ENCODE results near the gene CYB561D1.
A peak's percentile ranks its signal among the peaks of the same experiment; 100 is the strongest.

Gene CYB561D1

GRCh38 chr1:109542657-109543056, 48.8 kb downstream of the CYB561D1 start:
- Histone ChIP-seq H3K27ac (no peak overlapping the region), H3K4me3 (no peak overlapping the region)

GRCh38 chr1:109543283-109543987, 49.5 kb downstream of the CYB561D1 start:
- no peak overlapping the region for H3K4me3 ChIP-seq

DNA sequence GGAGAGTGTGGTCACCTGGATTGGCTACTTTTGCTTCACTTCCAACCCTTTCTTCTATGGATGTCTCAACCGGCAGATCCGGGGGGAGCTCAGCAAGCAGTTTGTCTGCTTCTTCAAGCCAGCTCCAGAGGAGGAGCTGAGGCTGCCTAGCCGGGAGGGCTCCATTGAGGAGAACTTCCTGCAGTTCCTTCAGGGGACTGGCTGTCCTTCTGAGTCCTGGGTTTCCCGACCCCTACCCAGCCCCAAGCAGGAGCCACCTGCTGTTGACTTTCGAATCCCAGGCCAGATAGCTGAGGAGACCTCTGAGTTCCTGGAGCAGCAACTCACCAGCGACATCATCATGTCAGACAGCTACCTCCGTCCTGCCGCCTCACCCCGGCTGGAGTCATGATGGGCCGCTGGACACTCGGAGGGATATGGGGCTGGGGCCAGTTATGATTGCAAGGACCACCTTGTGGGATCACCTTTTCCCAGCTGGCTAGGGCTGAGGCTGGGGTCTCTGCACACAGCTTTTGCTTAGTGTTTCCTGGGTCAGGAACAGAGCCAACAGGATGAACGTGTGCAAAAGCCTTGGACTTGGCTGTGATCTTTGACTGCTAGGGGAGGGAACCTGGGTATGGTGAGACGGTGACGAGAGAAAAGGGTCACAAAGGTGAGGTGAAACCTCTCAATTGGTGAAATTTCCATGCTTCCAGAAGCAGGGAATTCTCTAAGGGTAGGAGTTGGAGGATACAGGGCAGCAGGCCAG, 50.3 kb downstream of the CYB561D1 start:
- Histone ChIP-seq H3K27ac (no peak overlapping the region), H3K4me3 (no peak overlapping the region)

More at GRCh38 chr1:109543283-109543987, 49.5 kb downstream of the CYB561D1 start:
- H3K27ac ChIP-seq, result no peak overlapping the region

- Histone ChIP-seq H3K4me3 (peak overlapping the region; percentile 57 to 89 (median 87)), H3K27ac (peak overlapping the region; percentile 2 to 98 (median 96))
These were observed 52.6 kb downstream of the CYB561D1 start for GRCh38 chr1:109546311-109547109.

DNA sequence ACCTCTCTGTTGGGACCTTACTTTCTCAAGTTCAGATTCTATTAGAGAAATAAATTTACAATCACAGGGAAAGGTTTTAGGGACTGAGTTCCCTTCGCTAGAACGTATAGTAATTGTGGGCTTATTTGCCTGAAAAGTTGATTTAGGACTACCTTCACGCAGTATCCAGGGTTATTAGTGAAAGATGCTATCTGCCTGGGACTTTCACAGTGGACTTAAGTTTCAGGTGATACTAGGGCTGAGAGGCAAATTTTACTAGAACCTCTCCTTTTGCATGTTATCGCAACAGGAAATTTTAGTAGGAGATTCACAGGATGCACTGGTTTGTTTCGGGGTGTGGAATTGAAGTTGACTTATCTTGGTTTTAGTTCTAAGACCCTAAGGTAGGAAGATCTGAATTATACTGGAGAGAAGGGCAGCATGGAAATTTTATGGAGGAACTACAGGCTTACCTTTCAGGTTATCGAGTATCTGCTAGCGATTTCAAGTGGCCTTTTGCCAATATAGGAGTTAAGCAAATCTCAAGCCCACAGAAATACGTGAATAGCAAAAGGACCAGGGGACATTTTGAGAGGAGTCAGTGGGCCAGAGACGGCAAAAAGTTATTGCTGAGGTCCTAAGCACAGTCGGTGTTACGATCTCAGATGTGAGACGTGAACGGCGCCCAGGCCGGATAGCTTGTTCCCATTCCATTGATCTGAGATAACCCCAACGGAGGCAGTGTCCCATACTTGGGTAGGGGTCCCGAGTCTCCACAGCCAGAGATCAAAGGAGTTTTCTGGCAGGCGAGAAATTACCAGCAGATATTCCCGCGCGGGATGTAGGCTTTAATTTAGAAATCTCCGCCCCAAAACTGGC, 53.8 kb downstream of the CYB561D1 start:
- peak overlapping the region; percentile 74 to 98 (median 96) for H3K27ac ChIP-seq

DNA sequence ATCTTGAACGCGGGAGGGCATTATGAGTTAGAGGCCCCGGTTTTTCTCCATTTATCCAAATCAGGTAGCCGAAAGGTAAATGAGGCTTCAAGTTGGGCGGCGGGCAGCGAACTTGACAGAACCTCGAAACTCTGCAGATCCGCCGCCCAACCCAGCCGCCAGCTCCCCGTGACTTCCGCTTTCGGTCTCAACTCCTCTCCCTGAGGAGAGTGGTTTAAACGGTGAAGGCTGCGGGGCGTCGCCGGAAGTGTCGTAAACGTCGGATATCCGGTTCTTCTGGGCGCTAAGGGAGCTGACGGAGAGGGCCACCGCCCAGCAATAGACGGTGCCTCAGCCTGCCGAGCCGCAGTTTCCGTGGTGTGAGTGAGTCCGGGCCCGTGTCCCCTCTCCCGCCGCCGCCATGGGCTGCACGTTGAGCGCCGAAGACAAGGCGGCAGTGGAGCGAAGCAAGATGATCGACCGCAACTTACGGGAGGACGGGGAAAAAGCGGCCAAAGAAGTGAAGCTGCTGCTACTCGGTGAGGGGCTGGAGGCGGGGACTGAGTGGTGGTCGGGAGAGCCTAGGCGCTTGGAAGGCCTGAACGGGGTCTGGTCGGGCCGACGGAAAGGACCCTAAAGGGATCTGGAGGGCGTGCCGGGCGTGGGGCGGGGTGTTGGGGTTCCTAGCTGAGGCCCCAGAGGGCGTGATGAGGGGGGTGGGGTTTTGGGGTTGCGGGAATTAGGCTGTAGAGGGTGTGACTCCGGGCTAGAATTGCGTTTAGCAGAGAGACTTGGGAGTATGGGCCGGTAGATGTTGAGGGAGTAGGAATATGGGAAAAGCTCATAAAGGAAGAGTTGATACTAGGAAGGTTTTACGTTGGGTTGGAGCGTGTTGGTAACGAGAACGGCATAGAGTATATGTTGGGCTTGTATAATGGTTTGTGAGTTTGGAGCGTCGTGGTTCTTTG, 54.7 kb downstream of the CYB561D1 start, which contains the start of gene GNAI3:
TSS of gene GNAI3 (plus strand) at position 295 of the 947 bp plus-strand sequence. CDS start at position 401, 106 bp downstream.
- Histone ChIP-seq H3K4me3 (peak within 1 kb of the TSS; percentile 57 to 89 (median 87)), H3K27ac (peak within 1 kb of the TSS; percentile 84 to 98 (median 96))

More for the DNA sequence above, 53.8 kb downstream of the CYB561D1 start:
- H3K4me3 ChIP-seq, result peak overlapping the region; percentile 57 to 89 (median 87)

Measured in skin epidermis (tissue), 12 donors.